Stomach (tissue), 9 donors: ENCODE data around the gene AARSD1. TPM values are rescaled to one million over a fixed set of nuclear protein-coding genes. Genes with fewer than 3 reads are reported as not detected.
"Not testable (repeated sequence)": the region's sequence is repeated elsewhere in the genome, so short reads cannot be mapped to it uniquely, and the experiment has no call there.

Experiments
- DNase-seq, 2 donors: peaks; one replicate each; pipeline versions ENCODE4 v3.0.0 to v3.0.0-alpha.2; 2013 to 2019
- H3K27ac ChIP-seq, 5 donors: fragments of 200-600 bp in 4 of 5; sonication (generic) in 4 of 5; one replicate each; pipeline ENCODE4 v1.5.1; 2013 to 2019; ENCODE audit warnings: mild to moderate bottlenecking in 1 of 5, moderate library complexity in 1 of 5
- H3K27me3 ChIP-seq, 3 donors: fragments of 200-600 bp; sonication (generic); one replicate each; pipeline ENCODE4 v1.5.1; 2017 to 2019; ENCODE audit warnings: mixed run types in 1 of 3
- H3K36me3 ChIP-seq, 4 donors: fragments of 200-600 bp; sonication (generic); 1 replicate in 3 of 4; 2 replicates in 1 of 4; pipeline ENCODE4 v1.5.1; 2016 to 2019
- H3K4me1 ChIP-seq, 4 donors: fragments of 200-600 bp; sonication (generic); one replicate each; pipeline ENCODE4 v1.5.1; 2016 to 2019
- H3K4me3 ChIP-seq, 4 donors: fragments of 200-600 bp; sonication (generic) in 3 of 4; one replicate each; pipeline ENCODE4 v1.5.1; 2016 to 2019; ENCODE audit warnings: mild to moderate bottlenecking in 1 of 4
- H3K9me3 ChIP-seq, 4 donors: fragments of 200-600 bp; sonication (generic); one replicate each; pipeline ENCODE4 v1.5.1; 2016 to 2019
- EP300 ChIP-seq: sonication (generic); formaldehyde crosslinking; IDR thresholded peaks from one replicate; pipeline ENCODE4 v1.6.1; 2017; ENCODE audit warnings: antibody characterized with exemption
- POLR2A ChIP-seq, 4 donors: fragments of 450-650 bp; IDR thresholded peaks; one replicate each; pipeline ENCODE4 v1.6.1; 2016; ENCODE audit warnings: antibody characterized with exemption in 4 of 4, control low read depth in 2 of 4, mild to moderate bottlenecking in 1 of 4, moderate library complexity in 1 of 4
- POLR2AphosphoS5 ChIP-seq, 3 donors: sonication (generic); formaldehyde crosslinking; IDR thresholded peaks; one replicate each; pipeline ENCODE4 v1.6.1; 2016; ENCODE audit warnings: antibody characterized with exemption in 3 of 3
- WGBS, 5 donors: extraction: QIAGEN DNeasy Blood & Tissue Kit in 3 of 5; methylation state at CpG; one replicate each; pipeline versions ENCODE4 v1.1.5 to v1.1.7; 2013 to 2018; 5-methylcytosine and 5-hydroxymethylcytosine counted together
- intact Hi-C: fragments of 100-400 bp; cut with DNase I; formaldehyde crosslinking; loops from one replicate; pipeline ENCODE4 v1.15.1; 2023; ENCODE audit warnings: low total_unique reads
- polyA plus RNA-seq, 3 donors: library from polyadenylated mRNA; stranded (reverse); fragments of 200-250 nt; gene quantifications; one replicate each; pipeline ENCODE4 v1.2.3, GENCODE V29; 2013
- total RNA-seq, 5 donors: library from RNA; depleted of rRNA; stranded (reverse); fragments of >200 nt; gene quantifications; one replicate each; pipeline versions ENCODE4 v1.1.0 to v1.2.3, GENCODE V29; 2014 to 2016
- TF ChIP-seq, protein P1 (sequence below), 7 experiments: fragments of 450-650 bp in 4 of 7; fragments of 200-600 bp in 3 of 7; sonication (generic) in 3 of 7; IDR thresholded peaks; one replicate each; pipeline ENCODE4 v1.5.1; 2016 to 2019; ENCODE audit warnings: antibody characterized with exemption in 7 of 7, control low read depth in 2 of 7, mild to moderate bottlenecking in 1 of 7
- donor health status: healthy with polysubstance abuse.
- donor health status: Bipolar disorder and iron deficiency.
- donor health status: healthy.

The AARSD1 gene
- total and polyA plus RNA-seq, 8 donors, result 6.4 to 64.0 (median 35.6) TPM

DNA sequence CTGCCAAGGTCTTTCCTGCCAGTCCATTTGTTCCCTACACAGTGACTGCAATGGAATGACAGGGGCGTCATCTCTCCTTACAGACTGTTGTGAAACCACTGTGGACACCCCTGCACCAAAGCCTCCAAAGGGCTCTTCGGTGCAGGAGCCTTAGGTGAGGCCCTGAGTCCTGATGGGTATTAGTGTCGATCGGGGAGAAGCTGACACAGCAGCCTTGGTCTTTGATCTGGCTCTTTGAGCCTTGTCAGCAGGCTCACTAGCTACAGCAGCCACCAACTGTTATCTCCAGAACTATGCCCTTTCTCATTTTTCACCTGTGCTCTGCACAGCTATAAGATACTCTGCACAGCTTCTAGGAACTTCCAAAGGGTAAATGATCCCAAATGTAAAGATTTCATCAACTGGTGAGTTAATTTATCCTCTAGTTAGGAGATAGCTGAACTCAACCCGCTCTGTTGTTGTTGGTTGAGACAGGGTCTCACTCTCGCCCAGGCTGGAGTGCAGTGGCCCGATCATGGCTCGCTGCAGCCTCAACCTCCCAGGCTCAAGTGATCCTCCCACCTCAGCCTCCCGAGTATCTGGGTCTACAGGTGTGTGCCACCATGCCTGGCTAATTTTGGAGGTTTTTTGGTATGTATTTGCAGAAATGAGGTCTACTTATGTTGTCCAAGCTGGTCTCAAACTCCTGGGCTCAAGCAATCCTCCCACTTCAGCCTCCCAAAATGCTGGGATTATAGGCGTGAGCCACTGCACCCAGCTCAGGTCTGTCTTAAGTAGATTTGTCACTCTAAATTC, 44.0 kb downstream of the AARSD1 start:
- Histone ChIP-seq H3K4me3 (no peak overlapping the region), H3K27ac (peak overlapping the region in 2 of 5 donors; percentile 3 to 48), H3K27me3 (no peaks in the 10 kb centered on the region), H3K9me3 (no peaks in the 10 kb centered on the region), H3K36me3 (no peaks in the 10 kb centered on the region), H3K4me1 (peaks cover 17 to 48% (median 34%) of the 10 kb centered on the region in 4 donors)
- WGBS, 5 donors, result 74 to 79% (median 76%) methylated on average over 10 of the region's 10 CpGs
- TF ChIP-seq POLR2A (IDR thresholded peaks at IDR 0.05) (no peak), POLR2AphosphoS5 (IDR thresholded peaks at IDR 0.05) (no peak), EP300 (no peak)
- TF ChIP-seq, protein P1, sequence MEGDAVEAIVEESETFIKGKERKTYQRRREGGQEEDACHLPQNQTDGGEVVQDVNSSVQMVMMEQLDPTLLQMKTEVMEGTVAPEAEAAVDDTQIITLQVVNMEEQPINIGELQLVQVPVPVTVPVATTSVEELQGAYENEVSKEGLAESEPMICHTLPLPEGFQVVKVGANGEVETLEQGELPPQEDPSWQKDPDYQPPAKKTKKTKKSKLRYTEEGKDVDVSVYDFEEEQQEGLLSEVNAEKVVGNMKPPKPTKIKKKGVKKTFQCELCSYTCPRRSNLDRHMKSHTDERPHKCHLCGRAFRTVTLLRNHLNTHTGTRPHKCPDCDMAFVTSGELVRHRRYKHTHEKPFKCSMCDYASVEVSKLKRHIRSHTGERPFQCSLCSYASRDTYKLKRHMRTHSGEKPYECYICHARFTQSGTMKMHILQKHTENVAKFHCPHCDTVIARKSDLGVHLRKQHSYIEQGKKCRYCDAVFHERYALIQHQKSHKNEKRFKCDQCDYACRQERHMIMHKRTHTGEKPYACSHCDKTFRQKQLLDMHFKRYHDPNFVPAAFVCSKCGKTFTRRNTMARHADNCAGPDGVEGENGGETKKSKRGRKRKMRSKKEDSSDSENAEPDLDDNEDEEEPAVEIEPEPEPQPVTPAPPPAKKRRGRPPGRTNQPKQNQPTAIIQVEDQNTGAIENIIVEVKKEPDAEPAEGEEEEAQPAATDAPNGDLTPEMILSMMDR (IDR thresholded peaks at IDR 0.05), result no peak
- intact Hi-C loops, result no loop called here
- peak in 1 of 2 donors; percentile 28 for DNase-seq

DNA sequence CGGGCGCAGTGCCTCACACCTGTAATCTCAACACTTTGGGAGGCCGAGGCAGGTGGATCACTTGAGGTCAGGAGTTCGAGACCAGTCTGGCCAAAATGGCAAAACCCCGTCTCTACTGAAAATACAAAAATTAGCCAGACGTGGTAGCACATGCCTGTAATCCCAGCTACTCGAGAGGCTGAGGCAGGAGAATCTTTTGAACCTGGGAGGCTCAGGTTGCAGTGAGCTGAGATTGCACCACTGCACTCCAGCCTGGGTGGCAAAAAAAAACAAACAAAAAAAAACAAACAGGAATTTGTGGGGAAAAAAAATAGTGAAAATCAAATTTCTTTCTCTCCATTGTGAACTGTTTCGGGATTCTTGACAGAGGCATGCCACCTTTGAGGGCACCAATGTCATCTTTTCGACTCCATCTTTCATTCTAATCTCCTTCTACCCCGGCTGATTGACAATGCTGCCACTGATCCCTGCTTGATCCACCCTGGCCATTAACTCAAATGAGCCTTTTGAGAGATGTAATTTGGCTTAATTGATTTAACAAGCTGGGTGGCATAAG, 44.7 kb downstream of the AARSD1 start:
- not testable (repeated sequence) for H3K27me3 ChIP-seq
- peak overlapping the region in 3 of 5 donors; percentile 2 to 60 (median 48) for H3K27ac ChIP-seq
- WGBS, 5 donors, result 64 to 79% (median 75%) methylated on average over 10 of the region's 10 CpGs

DNA sequence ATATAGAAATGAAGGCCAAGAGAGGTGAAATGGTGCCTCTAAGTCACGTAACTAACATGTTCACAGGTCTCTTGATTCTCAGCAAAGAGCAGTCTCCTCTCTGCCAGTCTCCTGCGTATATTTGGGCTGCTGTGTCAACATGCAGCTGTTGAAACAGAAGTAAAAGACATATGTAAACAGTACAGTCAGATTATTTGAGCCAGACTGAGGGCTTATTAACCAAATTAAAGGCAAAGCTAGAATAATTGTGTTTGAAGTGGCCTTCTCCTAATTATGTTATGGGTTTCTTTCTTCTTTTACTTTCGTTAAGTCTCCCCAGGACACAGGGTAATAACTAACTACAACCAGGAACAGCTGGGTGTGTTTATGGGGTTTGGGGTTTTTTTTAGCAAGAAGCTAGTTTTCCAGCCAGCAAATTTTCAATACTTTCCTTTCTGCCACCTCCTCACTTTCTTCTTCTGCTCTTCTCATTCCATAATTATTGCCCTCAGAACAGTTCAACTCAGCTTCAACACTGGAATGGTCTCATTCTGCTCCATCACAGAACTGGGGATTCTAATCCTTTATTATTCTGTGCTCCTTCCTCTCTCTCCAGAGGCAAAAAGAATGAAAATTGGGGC, 45.2 kb downstream of the AARSD1 start:
- H3K27ac ChIP-seq, result peak overlapping the region in 4 of 5 donors; percentile 2 to 60 (median 35)
- intact Hi-C loops, result no loop called here
- H3K4me3 ChIP-seq, result no peak overlapping the region
- H3K36me3 ChIP-seq, result no peaks in the 10 kb centered on the region
- WGBS, 5 donors, result 19 to 36% (median 22%) methylated on average over 3 of the region's 3 CpGs
- peaks cover 17 to 50% (median 34%) of the 10 kb centered on the region in 4 donors for H3K4me1 ChIP-seq
- peak; percentile 41 to 44 for DNase-seq
- TF ChIP-seq POLR2AphosphoS5 (IDR thresholded peaks at IDR 0.05) (peak in 1 of 3 donors; percentile 10), EP300 (no peak), POLR2A (IDR thresholded peaks at IDR 0.05) (no peak)
- TF ChIP-seq, protein P1 (IDR thresholded peaks at IDR 0.05), result no peak
- H3K9me3 ChIP-seq, result no peaks in the 10 kb centered on the region
- no peaks in the 10 kb centered on the region for H3K27me3 ChIP-seq

More for the DNA sequence above, 44.7 kb downstream of the AARSD1 start:
- DNase-seq, H3K4me3 ChIP-seq, intact Hi-C loops, H3K36me3 ChIP-seq, H3K9me3 ChIP-seq: not testable (repeated sequence)
- peaks cover 17 to 48% (median 34%) of the 10 kb centered on the region in 4 donors for H3K4me1 ChIP-seq

DNA sequence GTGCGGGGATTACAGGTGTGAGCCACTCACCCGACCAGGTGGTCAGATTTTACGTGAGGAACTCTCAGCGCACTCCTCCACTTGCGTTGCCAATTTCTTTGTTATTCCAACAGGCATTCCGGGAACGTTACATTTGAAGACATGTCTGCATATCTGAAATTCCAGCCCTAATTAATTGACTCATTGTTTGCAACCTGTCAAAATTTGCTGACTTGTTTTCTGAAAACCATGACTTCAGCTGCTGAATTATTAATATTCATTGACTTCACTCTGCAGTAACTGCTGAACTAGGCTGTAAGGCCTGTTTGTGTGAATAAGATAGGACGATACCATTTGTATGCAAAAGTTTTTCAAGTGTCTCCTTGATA, 47.0 kb downstream of the AARSD1 start:
- H3K4me3 ChIP-seq, result no peak overlapping the region
- TF ChIP-seq, protein P1 (IDR thresholded peaks at IDR 0.05), result no peak
- no peak for TF ChIP-seq POLR2AphosphoS5 (IDR thresholded peaks at IDR 0.05)
- no peak for TF ChIP-seq EP300
- TF ChIP-seq POLR2A (IDR thresholded peaks at IDR 0.05), result no peak
- H3K27ac ChIP-seq, result no peak overlapping the region
- no peaks in the 10 kb centered on the region for H3K27me3 ChIP-seq
- no peaks in the 10 kb centered on the region for H3K36me3 ChIP-seq
- no peaks in the 10 kb centered on the region for H3K9me3 ChIP-seq
- H3K4me1 ChIP-seq, result peaks cover 17 to 41% (median 29%) of the 10 kb centered on the region in 4 donors
- no peak for DNase-seq
- intact Hi-C loops, result no loop called here
- WGBS, 5 donors, result 68 to 81% (median 78%) methylated on average over 8 of the region's 8 CpGs

DNA sequence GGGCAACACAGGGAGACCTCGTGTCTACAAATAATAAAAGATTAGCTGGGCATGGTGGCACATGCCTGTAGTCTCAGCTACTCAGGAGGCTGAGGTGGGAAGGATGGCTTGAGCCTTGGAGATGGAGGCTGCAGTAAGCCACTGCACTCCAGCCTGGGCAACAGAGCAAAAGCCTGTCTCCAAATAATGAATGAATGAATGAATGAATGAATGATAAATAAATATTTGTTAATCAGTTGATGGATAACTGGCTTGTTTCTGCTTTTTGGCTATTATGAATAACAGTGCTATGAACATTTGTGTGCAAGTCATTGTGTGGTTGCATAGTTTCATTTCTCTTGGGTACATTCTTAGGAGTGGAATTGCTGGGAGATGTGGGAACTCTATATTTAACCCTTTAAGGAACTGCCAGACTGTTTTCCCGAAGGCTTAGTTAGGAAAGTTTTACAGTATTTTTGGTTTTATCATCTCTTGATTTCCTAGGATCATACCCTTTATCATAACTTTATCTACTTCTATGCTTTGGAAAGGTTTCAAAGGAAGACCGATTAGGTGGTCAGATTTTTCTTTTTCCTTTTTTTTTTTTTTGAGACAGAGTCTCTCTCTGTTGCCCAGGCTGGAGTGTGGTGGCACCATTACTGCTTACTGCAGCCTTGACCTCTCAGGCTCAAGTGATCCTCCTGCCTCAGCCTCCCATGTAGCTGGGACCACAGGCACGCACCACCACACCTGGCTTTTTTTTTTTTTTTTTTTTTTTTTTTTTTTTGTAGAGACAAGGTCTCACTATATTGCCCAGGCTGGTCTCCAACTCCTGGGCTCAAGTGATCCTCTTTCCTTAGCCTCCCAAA, 47.6 kb downstream of the AARSD1 start:
- H3K36me3 ChIP-seq, H3K27me3 ChIP-seq, H3K27ac ChIP-seq, DNase-seq, H3K4me3 ChIP-seq, intact Hi-C loops, H3K9me3 ChIP-seq: not testable (repeated sequence)
- H3K4me1 ChIP-seq, result peaks cover 17 to 39% (median 26%) of the 10 kb centered on the region in 4 donors
- 75 to 84% (median 81%) methylated on average over 4 of the region's 4 CpGs for WGBS, 5 donors

DNA sequence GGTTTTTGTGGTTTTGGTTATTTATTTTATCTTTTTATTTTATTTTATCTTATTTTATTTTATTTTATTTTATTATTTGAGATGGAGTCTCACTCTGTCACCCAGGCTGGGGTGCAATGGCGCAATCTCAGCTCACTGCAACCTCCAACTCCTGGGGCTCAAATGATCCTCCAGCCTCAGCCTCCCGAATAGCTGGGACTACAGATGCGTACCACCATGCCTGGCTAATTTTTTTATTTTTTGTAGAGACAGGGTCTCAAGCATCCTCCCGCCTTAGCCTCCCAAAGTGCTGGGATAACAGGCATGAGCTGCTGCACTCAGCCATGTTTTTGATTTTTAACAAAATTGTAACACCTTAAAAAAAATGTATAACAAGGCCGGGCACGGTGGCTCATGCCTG, 49.0 kb downstream of the AARSD1 start:
- H3K9me3 ChIP-seq, H3K4me3 ChIP-seq, DNase-seq, intact Hi-C loops, H3K27ac ChIP-seq, H3K36me3 ChIP-seq: not testable (repeated sequence)
- WGBS, 5 donors, result 95 to 96% (median 95%) methylated on average over 6 of the region's 6 CpGs
- Histone ChIP-seq H3K27me3 (peaks cover 0 to 12% (median 0%) of the 10 kb centered on the region in 3 donors), H3K4me1 (peaks cover 13 to 27% (median 20%) of the 10 kb centered on the region in 4 donors)
